PC-3 (cell line): ENCODE data around the gene SLC1A7. TPM values are rescaled to one million over a fixed set of nuclear protein-coding genes. Genes with fewer than 3 reads are reported as not detected.
A peak's percentile ranks its signal among the peaks of the same experiment; 100 is the strongest.

ENCODE experiments used
- ATAC-seq: fragments of 200-7000 bp; cut with Tn5 transposase; 2 replicates; pipeline ENCODE4 v1.9.1; 2020; ENCODE audit warnings: mild to moderate bottlenecking, moderate library complexity
- BruUV-seq: library from RNA; stranded (reverse); fragments of 400-500 nt; replicated peaks from 2 replicates; lab custom pipeline; 2021; lab: Mats Ljungman, UMichigan
- CTCF ChIA-PET: fragments of 300-600 bp; sonication (Branson Sonifier 250); formaldehyde crosslinking; loops from one replicate; lab custom pipeline; 2022; ENCODE audit warnings: antibody characterized with exemption; lab: Charles Lee
- POLR2A ChIA-PET: fragments of 300-600 bp; sonication (Branson Sonifier 250); formaldehyde crosslinking; loops from one replicate; lab custom pipeline; 2022; ENCODE audit warnings: antibody characterized with exemption; ENCODE audit not compliant: unreplicated experiment; lab: Charles Lee
- DNase-seq: peaks from one replicate; pipeline ENCODE4 v3.0.0-alpha.2; 2015
- H2AFZ ChIP-seq: fragments of 300-600 bp; sonication (generic); 2 replicates; pipeline ENCODE4 v1.6.0; 2016; ENCODE audit warnings: antibody characterized with exemption, low read length
- H3F3A ChIP-seq: fragments of 300-600 bp; sonication (generic); one replicate; pipeline ENCODE4 v1.6.0; 2017; ENCODE audit warnings: antibody characterized with exemption, low read length, control low read depth, mild to moderate bottlenecking; ENCODE audit not compliant: unreplicated experiment
- H3K27ac ChIP-seq: fragments of 300-600 bp; sonication (generic); 2 replicates; pipeline ENCODE4 v1.5.1; 2016; ENCODE audit warnings: mild to moderate bottlenecking, low read length
- H3K27me3 ChIP-seq: fragments of 300-600 bp; sonication (generic); 2 replicates; pipeline ENCODE4 v1.6.1; 2016; ENCODE audit warnings: low read length, mixed read lengths
- H3K36me3 ChIP-seq: fragments of 300-600 bp; sonication (generic); 2 replicates; pipeline ENCODE4 v1.6.1; 2016; ENCODE audit warnings: low read depth, mixed run types, low read length, mixed read lengths
- H3K4me1 ChIP-seq: fragments of 300-600 bp; sonication (generic); 2 replicates; pipeline ENCODE4 v1.5.1; 2016; ENCODE audit warnings: low read length; ENCODE audit not compliant: insufficient read depth
- H3K4me2 ChIP-seq: fragments of 300-600 bp; sonication (generic); 2 replicates; pipeline ENCODE4 v1.6.0; 2016; ENCODE audit warnings: low read length
- H3K4me3 ChIP-seq: fragments of 300-600 bp; sonication (generic); 2 replicates; pipeline ENCODE4 v1.5.1; 2016; ENCODE audit warnings: mild to moderate bottlenecking, low read length, mixed read lengths
- H3K79me2 ChIP-seq: fragments of 300-600 bp; sonication (generic); 2 replicates; pipeline ENCODE4 v1.6.1; 2017; ENCODE audit warnings: low read length, mixed read lengths
- H3K9ac ChIP-seq: fragments of 300-600 bp; sonication (generic); 2 replicates; pipeline ENCODE4 v1.6.0; 2016; ENCODE audit warnings: mild to moderate bottlenecking, low read length
- H3K9me2 ChIP-seq: fragments of 300-600 bp; sonication (generic); replicated peaks from 2 replicates; pipeline ENCODE4 v1.6.1; 2016; ENCODE audit warnings: mixed run types, low read length, mixed read lengths
- H3K9me3 ChIP-seq: fragments of 300-600 bp; sonication (generic); 2 replicates; pipeline ENCODE4 v1.6.1; 2016; ENCODE audit warnings: low read length, mixed read lengths
- H4K20me1 ChIP-seq: fragments of 300-600 bp; sonication (generic); 2 replicates; pipeline ENCODE4 v1.6.1; 2016; ENCODE audit warnings: low read length, mixed read lengths
- CTCF ChIP-seq: fragments of 300-600 bp; sonication (generic); conservative IDR thresholded peaks from 2 replicates; pipeline ENCODE4 v1.5.1; 2017; ENCODE audit warnings: antibody characterized with exemption, low read depth, mild to moderate bottlenecking, low read length
- EZH2 ChIP-seq: fragments of 300-600 bp; sonication (generic); IDR thresholded peaks from one replicate; pipeline ENCODE4 v1.6.1; 2017; ENCODE audit warnings: antibody characterized with exemption, mild to moderate bottlenecking, low read length; ENCODE audit not compliant: unreplicated experiment
- EZH2phosphoT487 ChIP-seq: fragments of 300-600 bp; sonication (generic); IDR thresholded peaks from 2 replicates; pipeline ENCODE4 v1.6.1; 2018; ENCODE audit warnings: mild to moderate bottlenecking, antibody characterized with exemption, low read length, borderline replicate concordance
- intact Hi-C: fragments of 100-400 bp; cut with micrococcal nuclease; formaldehyde crosslinking; loops from 2 replicates; pipeline ENCODE4 v1.9.0; 2023
- total RNA-seq: library from RNA; depleted of rRNA; stranded (reverse); fragments of >200 nt; gene quantifications from 2 replicates; pipeline ENCODE4 v1.2.3, GENCODE V29; 2014

Gene SLC1A7
- total RNA-seq, 1 experiment from 2014 or later: 0.26 TPM

- Histone ChIP-seq H3K27me3 (no peaks in the 10 kb centered on the region), H3K4me1 (peaks cover 6% of the 10 kb centered on the region; the same call in 1 of the 2 replicates), H3K4me3 (no peak overlapping the region), H4K20me1 (no peaks in the 10 kb centered on the region), H3K9ac (no peak overlapping the region), H3F3A (no peaks in the 10 kb centered on the region), H3K9me3 (no peaks in the 10 kb centered on the region), H3K79me2 (no peaks in the 10 kb centered on the region), H3K27ac (no peak overlapping the region), H3K9me2 (no peaks in the 10 kb centered on the region), H2AFZ (no peak overlapping the region), H3K36me3 (no peaks in the 10 kb centered on the region), H3K4me2 (no peak overlapping the region)
- ChIA-PET CTCF (no interaction called here), POLR2A (no interaction called here)
- ATAC-seq: no peak
- TF ChIP-seq EZH2phosphoT487 (no peak), CTCF (no peak), EZH2 (no peak)
- no peak for DNase-seq
- BruUV-seq: no TSS peak
- intact Hi-C loops: no loop called here
These were observed 11.3 kb upstream of the SLC1A7 start for GRCh38 chr1:53153752-53154151.

- H3K4me3 ChIP-seq: no peak overlapping the region
- BruUV-seq: no TSS peak
- TF ChIP-seq CTCF (no peak), EZH2phosphoT487 (no peak), EZH2 (no peak)
- no peaks in the 10 kb centered on the region for H3F3A ChIP-seq
- H3K4me2 ChIP-seq: 0 out of 2 replicates have a peak overlapping the region, but pooled peaks have one; percentile 9
- H3K9me3 ChIP-seq: no peaks in the 10 kb centered on the region
- no peaks in the 10 kb centered on the region for H3K36me3 ChIP-seq
- DNase-seq (peak; percentile 86), ATAC-seq (peak; percentile 37; the same call in 1 of the 2 replicates)
- intact Hi-C loops: loop anchor here (2.0 kb wide), 1 partner anchor 29 kb away; no protein-coding TSS in a partner anchor
- H3K9me2 ChIP-seq: no peaks in the 10 kb centered on the region
- H3K27ac ChIP-seq: peak overlapping the region; percentile 98
- H3K4me1 ChIP-seq: peaks cover 41% of the 10 kb centered on the region
- H3K79me2 ChIP-seq: no peaks in the 10 kb centered on the region
- no peaks in the 10 kb centered on the region for H4K20me1 ChIP-seq
- POLR2A ChIA-PET: no interaction called here
- peak overlapping the region; percentile 65; the same call in 1 of the 2 replicates for H3K9ac ChIP-seq
- H2AFZ ChIP-seq: no peak overlapping the region
- H3K27me3 ChIP-seq: no peaks in the 10 kb centered on the region
- CTCF ChIA-PET: interaction anchor here (0.5 kb wide), 1 partner anchor 244 kb away, joined by 10 read pairs; no protein-coding TSS in a partner anchor
These were observed 5.7 kb upstream of the SLC1A7 start for GRCh38 chr1:53148123-53148522.

- no peak for DNase-seq
- ChIA-PET POLR2A (no interaction called here), CTCF (no interaction called here)
- no peaks in the 10 kb centered on the region for H3K79me2 ChIP-seq
- peak overlapping the region; percentile 9; the same call in 1 of the 2 replicates for H3K4me2 ChIP-seq
- H3K9me3 ChIP-seq: no peaks in the 10 kb centered on the region
- no peaks in the 10 kb centered on the region for H3F3A ChIP-seq
- H3K9ac ChIP-seq: peak overlapping the region; percentile 65
- peaks cover 41% of the 10 kb centered on the region for H3K4me1 ChIP-seq
- no peaks in the 10 kb centered on the region for H4K20me1 ChIP-seq
- H3K27ac ChIP-seq: peak overlapping the region; percentile 98
- no peaks in the 10 kb centered on the region for H3K27me3 ChIP-seq
- intact Hi-C loops: no loop called here
- H3K4me3 ChIP-seq: no peak overlapping the region
- no peaks in the 10 kb centered on the region for H3K36me3 ChIP-seq
- ATAC-seq: no peak
- H2AFZ ChIP-seq: 0 out of 2 replicates have a peak overlapping the region, but pooled peaks have one; percentile 5
- BruUV-seq: no TSS peak
- H3K9me2 ChIP-seq: no peaks in the 10 kb centered on the region
- TF ChIP-seq CTCF (no peak), EZH2phosphoT487 (no peak), EZH2 (no peak)
These were observed 4.7 kb upstream of the SLC1A7 start for GRCh38 chr1:53147174-53147573.
